TTC549 (cell line): Measurements from ENCODE around the gene C1RL.
"Not testable (repeated sequence)": the region's sequence is repeated elsewhere in the genome, so short reads cannot be mapped to it uniquely, and the experiment has no call there.

ENCODE experiments used
- FAIRE-seq: peaks from 2 replicates; lab custom pipeline; 2012; peaks lifted over from hg19 to GRCh38; lab: Jason Lieb, UNC

The C1RL gene

GRCh38 chr12:7060353-7060954 lies 48.6 kb downstream of the C1RL start, which contains the start of gene C1S:
C1S (plus strand) TSS chr12:7060718; CDS start chr12:7061913, 1,195 bp downstream.
- FAIRE-seq = no peak

GRCh38 chr12:7059780-7060179 lies 49.2 kb downstream of the C1RL start:
- FAIRE-seq = no peak

DNA sequence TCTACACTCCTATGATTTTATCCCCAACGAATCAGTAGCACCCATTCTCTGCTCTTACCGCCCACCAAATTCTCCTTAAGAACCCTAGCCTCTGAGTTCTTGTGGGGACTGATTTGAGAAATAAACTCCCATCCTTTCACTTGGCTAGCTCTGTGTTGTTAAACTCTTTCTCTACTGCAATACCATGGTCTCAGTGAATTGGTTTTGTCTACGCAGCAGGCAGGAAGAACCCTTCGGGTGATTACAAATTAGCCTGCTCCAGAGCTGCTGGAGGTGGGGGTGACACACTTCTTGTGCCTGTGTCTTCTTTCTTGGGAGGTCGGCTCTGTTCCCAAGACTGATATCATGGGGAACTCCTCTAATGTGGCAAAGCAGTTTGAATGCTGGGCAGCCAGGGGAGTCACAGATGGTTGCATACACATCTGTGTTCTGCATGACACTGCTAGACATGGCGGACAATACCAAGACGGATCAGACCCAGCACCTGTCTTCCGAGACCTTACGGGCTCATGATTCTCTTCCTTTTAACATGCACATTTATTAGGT lies 50.1 kb downstream of the C1RL start:
- FAIRE-seq = no peak

DNA sequence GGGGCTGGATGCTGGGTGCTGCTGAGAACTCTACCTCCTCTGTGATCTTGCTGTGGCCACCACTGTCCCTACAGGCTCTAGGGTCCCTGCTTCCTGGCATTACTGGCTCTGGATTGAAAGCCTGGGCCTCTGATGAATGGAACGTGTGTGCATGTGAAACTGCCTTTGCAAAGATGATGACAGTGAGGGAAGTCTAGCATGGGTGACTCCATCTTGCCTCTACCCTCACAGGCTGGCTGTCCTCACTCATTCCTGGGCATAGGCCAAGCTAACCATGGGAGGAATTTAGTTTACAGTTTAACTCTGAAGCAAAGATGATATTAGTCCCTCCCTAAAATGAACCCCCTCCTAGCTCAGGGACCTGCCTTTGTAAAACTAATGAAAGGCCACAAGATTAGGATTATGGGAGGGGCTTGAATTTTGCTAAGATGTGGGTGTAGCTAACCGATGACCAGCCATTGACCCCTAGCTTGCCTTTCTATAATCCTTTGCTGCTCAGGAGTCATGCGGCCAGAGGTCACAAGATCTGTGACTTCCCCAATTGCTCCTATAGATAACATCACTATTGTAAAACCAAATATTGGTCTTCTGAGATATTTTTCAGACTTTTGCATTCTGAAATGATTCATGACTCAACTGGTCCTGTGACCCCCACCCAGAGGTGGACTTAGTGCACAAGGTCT lies 50.7 kb downstream of the C1RL start:
- no peak for FAIRE-seq

- FAIRE-seq = not testable (repeated sequence)
These were observed 53.3 kb downstream of the C1RL start for GRCh38 chr12:7055736-7056135.

DNA sequence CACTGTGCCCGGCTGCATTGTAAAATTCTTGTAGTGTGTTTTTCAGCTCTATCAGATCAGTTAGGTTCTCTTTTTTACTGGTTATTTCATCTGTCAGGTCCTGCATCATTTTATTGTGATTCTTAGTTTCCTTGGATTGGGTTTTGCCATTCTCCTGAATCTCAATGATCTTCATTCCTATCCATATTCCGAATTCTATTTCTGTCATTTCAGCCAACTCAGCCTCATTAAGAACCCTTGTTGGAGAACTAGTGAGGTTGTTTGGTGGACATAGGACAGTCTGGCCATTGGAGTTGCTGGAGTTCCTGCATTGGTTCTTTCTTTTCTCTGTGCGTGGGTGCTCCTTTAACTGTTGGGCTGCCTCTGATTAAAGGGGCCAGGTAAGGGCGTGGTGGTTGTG lies 54.1 kb downstream of the C1RL start:
- FAIRE-seq = no peak

DNA sequence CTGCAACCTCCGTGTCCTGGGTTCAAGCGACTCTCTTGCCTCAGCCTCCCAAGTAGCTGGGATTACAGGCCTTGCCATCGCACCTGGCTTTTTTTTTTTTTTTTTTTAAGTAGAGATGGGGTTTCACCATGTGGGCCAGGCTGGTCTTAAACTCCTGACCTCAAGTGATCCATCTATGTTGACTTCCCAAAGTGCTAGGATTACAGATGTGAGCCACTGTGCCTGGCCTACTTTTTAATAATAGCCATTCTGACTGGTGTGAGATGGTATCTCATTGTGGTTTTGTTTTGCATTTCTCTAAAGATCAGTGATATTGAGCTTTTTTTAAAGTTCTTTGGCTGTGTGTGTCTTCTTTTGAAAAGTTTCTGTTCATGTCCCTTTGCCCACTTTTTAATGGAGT lies 59.0 kb downstream of the C1RL start:
- not testable (repeated sequence) for FAIRE-seq

DNA sequence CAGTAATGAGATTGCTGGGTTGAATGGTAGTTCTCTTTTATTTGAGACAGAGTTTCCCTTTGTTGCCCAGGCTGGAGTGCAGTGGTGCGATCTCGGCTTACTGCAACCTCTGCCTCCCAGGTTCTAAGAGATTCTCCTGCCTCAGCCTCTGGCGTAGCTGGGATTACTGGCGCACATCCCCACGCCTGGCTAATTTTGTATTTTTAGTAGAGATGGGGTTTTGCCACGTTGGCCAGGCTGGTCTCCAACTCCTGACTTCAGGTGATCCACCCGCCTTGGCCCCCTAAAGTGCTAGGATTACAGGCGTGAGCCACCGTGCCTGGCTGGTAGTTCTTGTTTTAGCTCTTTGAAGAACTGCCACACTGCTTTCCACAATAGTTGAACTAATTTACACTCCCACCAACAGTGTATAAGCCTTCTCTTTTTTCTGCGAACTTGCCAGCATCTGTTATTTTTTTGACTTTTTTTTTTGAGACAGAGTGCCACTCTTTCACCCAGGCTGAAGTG lies 59.5 kb downstream of the C1RL start:
- FAIRE-seq = not testable (repeated sequence)

DNA sequence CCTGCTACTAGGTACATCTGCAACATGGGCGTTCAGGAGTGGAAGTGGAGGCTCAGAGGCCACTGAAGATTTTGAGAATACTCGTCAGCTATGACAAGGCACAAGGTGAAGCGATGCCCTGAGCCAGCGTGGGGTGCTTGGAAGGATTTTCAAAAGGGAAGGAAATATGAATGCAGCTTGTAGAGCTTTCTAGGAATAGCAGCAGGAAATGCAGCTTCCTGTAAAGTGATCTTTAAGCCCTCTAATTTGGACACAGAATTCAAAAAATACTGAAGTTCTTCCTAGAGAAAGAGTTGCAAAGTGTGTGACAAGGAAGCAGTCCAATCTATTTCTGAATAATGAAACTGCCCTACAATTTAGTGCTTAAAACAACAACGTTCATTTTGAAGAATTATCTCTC lies 61.7 kb downstream of the C1RL start:
- no peak for FAIRE-seq

- no peak for FAIRE-seq
These were observed 62.5 kb downstream of the C1RL start for GRCh38 chr12:7046383-7047105.

GRCh38 chr12:7045913-7046312 lies 63.1 kb downstream of the C1RL start:
- no peak for FAIRE-seq
